ENCODE data around the gene CMTM8.
A peak's percentile ranks its signal among the peaks of the same experiment; 100 is the strongest.

Gene CMTM8

DNA sequence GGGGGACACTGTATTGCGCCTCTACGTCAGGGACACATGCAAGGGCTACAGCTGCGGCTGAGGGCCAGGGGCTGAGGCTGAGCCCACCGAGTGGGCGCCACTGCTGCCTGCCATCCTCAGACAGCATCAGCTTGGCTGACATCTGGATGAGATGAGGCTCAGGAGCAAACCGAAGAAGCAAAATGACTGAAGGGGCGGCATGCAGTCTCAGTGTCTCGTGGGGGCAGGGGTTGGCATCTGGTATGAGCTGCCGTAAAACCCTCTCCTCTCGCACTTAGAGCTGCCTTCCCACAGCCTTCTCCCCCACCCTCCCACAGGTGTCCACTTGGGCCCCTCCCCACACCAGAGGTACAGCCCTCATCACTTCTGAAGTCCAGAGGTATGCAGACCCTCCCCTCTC, 129.0 kb downstream of the CMTM8 start:
- Histone ChIP-seq H3K4me1 (ENCODE audit: insufficient read depth, low read length) (peaks cover 55% of the 10 kb centered on the region), H2AFZ (ENCODE audit: low read depth, low read length) (no peak overlapping the region), H3K27ac (ENCODE audit: low read length) (peak overlapping the region; percentile 84), H3K9me3 (ENCODE audit: insufficient read depth, low read length, severe bottlenecking) (no peaks in the 10 kb centered on the region), H3K4me3 (ENCODE audit: low read depth in 1 of 2, low read length in 2 of 2) (peak overlapping the region in 1 of 2 experiments; percentile 14; a peak in 1 of 4 replicates), H3K9ac (ENCODE audit: low read depth, low read length) (peak overlapping the region; percentile 40), H3K79me2 (ENCODE audit: insufficient read depth, low read length) (no peaks in the 10 kb centered on the region), H3K27me3 (ENCODE audit: insufficient read depth, low read length, poor library complexity) (no peaks in the 10 kb centered on the region), H3K4me2 (ENCODE audit: insufficient read depth, low read length) (peak overlapping the region; percentile 36), H4K20me1 (ENCODE audit: insufficient read depth, low read length) (no peaks in the 10 kb centered on the region), H3K36me3 (ENCODE audit: insufficient read depth, low read length) (no peaks in the 10 kb centered on the region)
- TF ChIP-seq, protein P1, sequence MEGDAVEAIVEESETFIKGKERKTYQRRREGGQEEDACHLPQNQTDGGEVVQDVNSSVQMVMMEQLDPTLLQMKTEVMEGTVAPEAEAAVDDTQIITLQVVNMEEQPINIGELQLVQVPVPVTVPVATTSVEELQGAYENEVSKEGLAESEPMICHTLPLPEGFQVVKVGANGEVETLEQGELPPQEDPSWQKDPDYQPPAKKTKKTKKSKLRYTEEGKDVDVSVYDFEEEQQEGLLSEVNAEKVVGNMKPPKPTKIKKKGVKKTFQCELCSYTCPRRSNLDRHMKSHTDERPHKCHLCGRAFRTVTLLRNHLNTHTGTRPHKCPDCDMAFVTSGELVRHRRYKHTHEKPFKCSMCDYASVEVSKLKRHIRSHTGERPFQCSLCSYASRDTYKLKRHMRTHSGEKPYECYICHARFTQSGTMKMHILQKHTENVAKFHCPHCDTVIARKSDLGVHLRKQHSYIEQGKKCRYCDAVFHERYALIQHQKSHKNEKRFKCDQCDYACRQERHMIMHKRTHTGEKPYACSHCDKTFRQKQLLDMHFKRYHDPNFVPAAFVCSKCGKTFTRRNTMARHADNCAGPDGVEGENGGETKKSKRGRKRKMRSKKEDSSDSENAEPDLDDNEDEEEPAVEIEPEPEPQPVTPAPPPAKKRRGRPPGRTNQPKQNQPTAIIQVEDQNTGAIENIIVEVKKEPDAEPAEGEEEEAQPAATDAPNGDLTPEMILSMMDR (IDR thresholded peaks at IDR 0.05; ENCODE audit: borderline replicate concordance, extremely low read depth, low read length, poor library complexity, severe bottlenecking), result no peak
- no peak for TF ChIP-seq EZH2 (IDR thresholded peaks at IDR 0.05; ENCODE audit: borderline replicate concordance, low read depth, low read length, severe bottlenecking)
- DNase-seq (peak; percentile 33), ATAC-seq (ENCODE audit: insufficient read depth, low read depth) (no peak; the same call in 2 of the 3 replicates)

DNA sequence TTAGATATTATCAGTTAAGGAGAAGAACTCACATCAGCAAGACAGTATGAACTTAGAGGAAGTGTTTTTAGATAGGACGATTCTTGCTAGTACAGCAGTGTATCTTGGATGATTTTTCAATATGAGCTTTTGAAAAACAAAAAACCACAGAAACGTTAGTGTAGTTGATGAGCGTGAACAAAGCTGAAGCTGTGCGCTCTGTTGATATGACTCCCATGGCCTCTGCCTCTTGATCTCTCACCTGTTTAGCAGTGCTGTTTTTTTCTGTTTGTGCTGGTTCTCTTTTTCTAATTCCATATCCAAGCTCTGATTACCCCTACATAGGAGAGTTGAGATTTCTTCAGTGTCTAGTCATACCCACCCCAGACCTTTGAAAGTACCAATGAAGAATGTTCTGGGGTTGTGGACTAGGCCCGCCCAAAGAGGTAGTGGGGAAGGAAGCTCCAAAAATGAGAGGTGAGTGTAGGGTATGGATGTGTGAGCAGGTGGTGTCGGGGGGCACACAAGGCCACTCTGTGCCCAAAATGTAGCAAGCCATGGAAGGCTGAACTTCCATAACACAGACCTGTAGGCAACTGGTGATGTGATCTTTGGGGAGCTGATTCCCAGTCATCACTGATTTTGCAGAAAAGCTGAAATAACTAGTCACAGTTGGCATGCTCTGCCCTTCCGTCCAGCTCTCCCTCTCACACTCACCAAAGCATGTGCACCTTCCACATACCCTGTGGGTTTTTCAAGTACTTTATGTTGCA, 133.2 kb downstream of the CMTM8 start:
- Histone ChIP-seq H3K27ac (ENCODE audit: low read length) (peak overlapping the region; percentile 93), H3K27me3 (ENCODE audit: insufficient read depth, low read length, poor library complexity) (no peaks in the 10 kb centered on the region), H4K20me1 (ENCODE audit: insufficient read depth, low read length) (no peaks in the 10 kb centered on the region), H2AFZ (ENCODE audit: low read depth, low read length) (peak overlapping the region; percentile 29; the same call in 1 of the 2 replicates), H3K36me3 (ENCODE audit: insufficient read depth, low read length) (no peaks in the 10 kb centered on the region), H3K79me2 (ENCODE audit: insufficient read depth, low read length) (no peaks in the 10 kb centered on the region), H3K9me3 (ENCODE audit: insufficient read depth, low read length, severe bottlenecking) (no peaks in the 10 kb centered on the region), H3K4me2 (ENCODE audit: insufficient read depth, low read length) (peak overlapping the region; percentile 17; the same call in 1 of the 2 replicates), H3K4me1 (ENCODE audit: insufficient read depth, low read length) (peaks cover 57% of the 10 kb centered on the region), H3K9ac (ENCODE audit: low read depth, low read length) (peak overlapping the region; percentile 39), H3K4me3 (ENCODE audit: low read depth in 1 of 2, low read length in 2 of 2) (no peak overlapping the region)
- DNase-seq (peak; percentile 55), ATAC-seq (ENCODE audit: insufficient read depth, low read depth) (peak; percentile 79)
- no peak for TF ChIP-seq EZH2 (IDR thresholded peaks at IDR 0.05; ENCODE audit: borderline replicate concordance, low read depth, low read length, severe bottlenecking)
- TF ChIP-seq, protein P1 (IDR thresholded peaks at IDR 0.05; ENCODE audit: borderline replicate concordance, extremely low read depth, low read length, poor library complexity, severe bottlenecking), result no peak

DNA sequence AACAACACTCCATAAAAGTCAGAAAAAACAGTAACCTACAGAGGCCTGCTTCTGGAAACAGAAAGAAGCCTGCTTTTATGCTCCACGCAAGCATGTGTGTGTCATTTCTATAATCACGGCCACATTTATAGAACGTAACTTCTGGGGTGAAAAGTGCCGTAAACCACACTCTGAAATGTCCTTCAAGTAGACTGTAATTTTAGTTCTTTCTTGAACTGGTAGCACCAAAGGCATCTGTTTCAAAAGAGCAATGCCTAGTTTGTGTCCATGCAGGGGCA, 133.7 kb downstream of the CMTM8 start:
- no peaks in the 10 kb centered on the region for H3K9me3 ChIP-seq (ENCODE audit: insufficient read depth, low read length, severe bottlenecking)
- H3K4me2 ChIP-seq (ENCODE audit: insufficient read depth, low read length), result no peak overlapping the region; the same call in 1 of the 2 replicates
- H3K4me3 ChIP-seq (ENCODE audit: low read depth in 1 of 2, low read length in 2 of 2), result no peak overlapping the region
- peak overlapping the region; percentile 29; the same call in 1 of the 2 replicates for H2AFZ ChIP-seq (ENCODE audit: low read depth, low read length)
- DNase-seq (no peak), ATAC-seq (ENCODE audit: insufficient read depth, low read depth) (no peak)
- no peaks in the 10 kb centered on the region for H3K79me2 ChIP-seq (ENCODE audit: insufficient read depth, low read length)
- peak overlapping the region; percentile 39 for H3K9ac ChIP-seq (ENCODE audit: low read depth, low read length)
- peaks cover 52% of the 10 kb centered on the region for H3K4me1 ChIP-seq (ENCODE audit: insufficient read depth, low read length)
- no peaks in the 10 kb centered on the region for H4K20me1 ChIP-seq (ENCODE audit: insufficient read depth, low read length)
- no peaks in the 10 kb centered on the region for H3K27me3 ChIP-seq (ENCODE audit: insufficient read depth, low read length, poor library complexity)
- H3K36me3 ChIP-seq (ENCODE audit: insufficient read depth, low read length), result no peaks in the 10 kb centered on the region
- H3K27ac ChIP-seq (ENCODE audit: low read length), result peak overlapping the region; percentile 93
- TF ChIP-seq EZH2 (IDR thresholded peaks at IDR 0.05; ENCODE audit: borderline replicate concordance, low read depth, low read length, severe bottlenecking), result no peak
- TF ChIP-seq, protein P1 (IDR thresholded peaks at IDR 0.05; ENCODE audit: borderline replicate concordance, extremely low read depth, low read length, poor library complexity, severe bottlenecking), result no peak
